OCI-LY7 (cell line): ENCODE data around the gene MIR17HG.

ENCODE experiments used
- CTCF ChIP-seq: fragments of 200-600 bp; sonication (generic); conservative IDR thresholded peaks from 2 replicates; pipeline ENCODE4 v1.5.1; 2014; ENCODE audit warnings: mild to moderate bottlenecking, antibody characterized with exemption, low read length, moderate library complexity, mixed read lengths
- EZH2phosphoT487 ChIP-seq: fragments of 200-600 bp; sonication (generic); IDR thresholded peaks from 2 replicates; pipeline ENCODE4 v1.6.1; 2018; ENCODE audit warnings: low read depth, borderline replicate concordance, mild to moderate bottlenecking, mixed run types, antibody characterized with exemption, low read length, moderate library complexity, mixed read lengths

GRCh38 chr13:91318886-91319285, 28.6 kb upstream of the MIR17HG start:
- TF ChIP-seq CTCF = no peak
- TF ChIP-seq EZH2phosphoT487 = no peak
